22Rv1 (cell line): ENCODE data around the gene SLC14A1.

Experiments used
- H3K27ac ChIP-seq: fragments of 450-650 bp; 2 replicates; pipeline ENCODE4 v1.5.1; 2017
- ZFX ChIP-seq: fragments of 450-650 bp; IDR thresholded peaks from 2 replicates; pipeline ENCODE4 v1.6.1; 2017; ENCODE audit warnings: antibody characterized with exemption, borderline replicate concordance
- TF ChIP-seq, protein P1 (sequence below): fragments of 450-650 bp; IDR thresholded peaks from 2 replicates; pipeline ENCODE4 v1.5.1; 2017; ENCODE audit warnings: mild to moderate bottlenecking

SLC14A1 gene

DNA sequence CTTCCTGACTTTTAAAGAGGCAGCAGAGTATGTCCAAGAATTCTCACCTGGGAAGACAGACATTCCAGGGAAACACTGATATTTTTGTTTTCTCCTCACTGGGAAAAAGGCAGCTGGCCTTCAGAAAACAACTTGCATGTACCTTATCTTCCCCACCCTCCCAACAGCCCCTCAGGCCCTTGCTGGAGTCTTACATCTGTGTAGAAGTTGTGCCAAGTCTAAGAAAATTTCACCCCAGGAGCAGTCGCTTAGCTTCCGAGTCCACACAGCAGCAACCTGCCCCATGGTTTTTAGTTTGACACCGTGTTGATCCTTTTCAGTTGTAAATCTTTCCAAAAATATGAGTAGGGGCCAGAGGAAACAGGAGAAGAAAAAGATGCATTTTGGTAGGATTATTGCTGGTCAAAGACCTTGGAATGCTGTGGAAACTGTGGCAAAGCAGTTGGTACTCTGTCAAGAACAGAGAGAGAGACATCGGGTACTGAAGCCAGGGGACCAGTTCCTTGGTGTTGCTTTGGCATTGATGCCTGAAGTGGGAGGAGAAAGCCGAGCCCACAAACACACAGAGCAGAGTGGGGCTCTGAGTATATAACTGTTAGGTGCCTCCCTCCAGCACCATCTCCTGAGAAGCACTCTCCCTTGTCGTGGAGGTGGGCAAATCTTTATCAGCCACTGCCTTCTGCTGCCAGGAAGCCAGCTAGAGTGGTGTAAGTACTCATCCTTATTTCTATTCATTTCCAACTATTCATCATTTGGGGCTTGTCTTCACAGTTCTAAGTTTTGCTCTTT is at the start of gene SLC14A1:
Gene SLC14A1, plus strand, starts transcription at position 615 of the 789 bp plus-strand sequence. CDS start 6,140 bp downstream, outside the sequence.
- no peak within 1 kb of the TSS for H3K27ac ChIP-seq
- TF ChIP-seq, protein P1, sequence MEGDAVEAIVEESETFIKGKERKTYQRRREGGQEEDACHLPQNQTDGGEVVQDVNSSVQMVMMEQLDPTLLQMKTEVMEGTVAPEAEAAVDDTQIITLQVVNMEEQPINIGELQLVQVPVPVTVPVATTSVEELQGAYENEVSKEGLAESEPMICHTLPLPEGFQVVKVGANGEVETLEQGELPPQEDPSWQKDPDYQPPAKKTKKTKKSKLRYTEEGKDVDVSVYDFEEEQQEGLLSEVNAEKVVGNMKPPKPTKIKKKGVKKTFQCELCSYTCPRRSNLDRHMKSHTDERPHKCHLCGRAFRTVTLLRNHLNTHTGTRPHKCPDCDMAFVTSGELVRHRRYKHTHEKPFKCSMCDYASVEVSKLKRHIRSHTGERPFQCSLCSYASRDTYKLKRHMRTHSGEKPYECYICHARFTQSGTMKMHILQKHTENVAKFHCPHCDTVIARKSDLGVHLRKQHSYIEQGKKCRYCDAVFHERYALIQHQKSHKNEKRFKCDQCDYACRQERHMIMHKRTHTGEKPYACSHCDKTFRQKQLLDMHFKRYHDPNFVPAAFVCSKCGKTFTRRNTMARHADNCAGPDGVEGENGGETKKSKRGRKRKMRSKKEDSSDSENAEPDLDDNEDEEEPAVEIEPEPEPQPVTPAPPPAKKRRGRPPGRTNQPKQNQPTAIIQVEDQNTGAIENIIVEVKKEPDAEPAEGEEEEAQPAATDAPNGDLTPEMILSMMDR, result no peak
- no peak for TF ChIP-seq ZFX

DNA sequence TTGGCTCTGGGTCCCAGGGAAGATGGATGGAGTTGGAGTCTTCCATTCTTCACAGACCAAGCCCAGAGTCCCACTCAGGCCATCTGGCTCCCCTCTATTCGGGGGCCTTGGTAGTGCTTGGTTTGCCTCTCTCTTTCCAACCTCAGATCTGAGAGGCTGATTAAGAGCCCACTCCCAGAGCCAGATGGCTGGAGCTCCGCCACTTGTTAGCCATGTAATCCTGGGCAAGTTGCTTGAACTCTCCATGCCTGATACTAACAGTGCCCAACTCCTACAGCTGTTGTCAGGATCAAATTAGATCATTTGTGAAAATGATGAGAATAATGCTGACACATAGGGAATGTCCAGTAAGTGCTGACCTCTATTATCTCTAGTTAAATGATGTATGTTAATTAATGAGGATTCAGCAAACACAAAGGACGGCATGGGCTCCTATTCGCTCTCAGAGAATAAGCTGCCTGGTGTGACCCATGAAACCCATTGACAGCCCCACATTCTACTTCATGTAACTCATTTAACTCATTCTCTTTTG is 46.6 kb upstream of the SLC14A1 start:
- no peak overlapping the region for H3K27ac ChIP-seq
- TF ChIP-seq, protein P1, result no peak
- TF ChIP-seq ZFX, result no peak

DNA sequence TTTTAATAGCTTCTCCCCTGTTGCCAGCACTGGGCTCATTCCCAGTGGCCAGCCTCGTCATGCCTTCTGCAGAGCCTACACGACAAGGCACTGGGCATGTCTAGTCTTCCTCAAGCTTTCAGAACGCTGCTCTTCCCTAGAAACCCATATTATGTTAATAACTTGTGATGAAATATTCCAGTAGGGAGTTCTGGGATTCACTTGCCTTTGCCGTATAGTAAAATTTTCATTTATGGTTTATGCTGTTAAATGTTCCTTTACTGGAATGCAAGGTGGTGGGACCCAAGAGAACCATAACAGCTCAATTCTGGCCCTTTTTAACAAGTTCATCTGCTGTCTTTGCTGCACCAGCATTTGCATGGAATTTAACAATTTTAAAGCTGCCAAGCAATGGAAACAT is 45.5 kb upstream of the SLC14A1 start:
- TF ChIP-seq, protein P1, result no peak
- no peak for TF ChIP-seq ZFX

DNA sequence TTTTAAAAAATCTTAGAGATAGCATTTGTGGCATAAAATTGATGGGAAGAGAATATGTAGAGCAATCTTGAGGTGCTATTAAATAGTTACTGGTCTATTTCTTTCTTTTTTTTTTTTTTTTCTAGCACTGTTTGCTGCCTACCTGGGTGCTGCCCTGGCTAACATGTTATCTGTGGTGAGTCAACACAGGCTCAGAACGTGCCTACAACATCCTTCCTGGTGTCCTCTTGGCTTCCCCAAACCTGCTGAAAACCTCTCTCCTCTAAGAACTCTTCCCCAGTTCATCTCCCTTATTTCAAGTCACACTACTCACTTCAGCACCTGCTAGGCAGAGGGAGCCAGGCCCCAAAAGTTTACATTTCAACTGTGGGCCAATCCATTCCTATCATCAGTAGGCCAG is 45.1 kb upstream of the SLC14A1 start:
- no peak overlapping the region for H3K27ac ChIP-seq

More for the DNA sequence above, 45.5 kb upstream of the SLC14A1 start:
- H3K27ac ChIP-seq, result no peak overlapping the region

DNA sequence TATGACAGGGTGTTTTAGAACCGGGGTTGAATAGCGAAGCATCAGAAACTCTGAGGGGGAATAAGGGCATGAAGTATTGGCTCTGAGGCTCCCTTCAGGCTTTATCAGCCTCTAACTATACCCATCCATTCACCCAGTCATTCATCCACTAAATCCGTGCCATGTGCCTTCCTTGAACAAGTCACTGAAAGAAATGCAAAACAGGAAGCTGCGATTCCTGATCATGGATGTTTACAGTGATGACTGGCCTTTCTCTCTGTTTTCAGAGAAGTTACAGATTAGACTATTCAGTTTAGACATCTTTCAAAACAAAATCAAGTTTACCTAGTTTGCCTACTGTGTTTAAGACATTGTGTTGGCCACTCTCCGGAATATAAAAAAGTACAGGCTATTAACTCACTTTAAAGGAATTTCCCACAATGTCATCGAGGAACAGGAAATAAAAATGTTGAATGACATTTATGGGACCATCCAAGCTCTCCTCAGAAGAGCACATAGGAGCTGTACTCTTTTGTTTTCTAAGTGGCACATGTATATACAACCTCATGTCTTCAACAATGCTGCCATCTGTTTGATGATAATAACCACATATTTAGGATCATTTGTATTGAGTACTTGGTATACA is 43.8 kb upstream of the SLC14A1 start:
- H3K27ac ChIP-seq, result no peak overlapping the region
- TF ChIP-seq, protein P1, result no peak
- no peak for TF ChIP-seq ZFX

More for the DNA sequence above, 45.1 kb upstream of the SLC14A1 start:
- TF ChIP-seq, protein P1, result no peak
- no peak for TF ChIP-seq ZFX

DNA sequence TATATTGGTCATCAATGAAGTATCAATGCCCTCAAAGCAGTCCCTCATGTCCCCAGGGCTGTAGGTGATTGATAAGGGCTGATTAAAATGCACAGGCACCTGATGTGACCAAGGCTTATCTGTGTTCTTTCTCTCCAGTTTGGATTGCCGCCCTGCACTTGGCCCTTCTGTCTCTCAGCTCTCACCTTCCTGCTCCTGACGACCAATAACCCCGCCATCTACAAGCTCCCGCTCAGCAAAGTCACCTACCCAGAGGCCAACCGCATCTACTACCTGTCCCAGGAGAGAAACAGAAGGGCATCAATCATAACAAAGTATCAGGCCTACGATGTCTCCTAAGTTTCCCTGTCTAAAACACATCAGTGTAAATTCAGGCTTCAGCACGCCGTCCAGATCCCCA is 41.8 kb upstream of the SLC14A1 start:
- TF ChIP-seq ZFX, result no peak
- TF ChIP-seq, protein P1, result no peak
- H3K27ac ChIP-seq, result no peak overlapping the region
